HL-60 (cell line): ENCODE results near the gene DSG4.

Experiments used
- DNase-seq, 2 experiments: peaks; one replicate each; pipeline ENCODE4 v3.0.0-alpha.2; 2010 to 2020; ENCODE audit warnings: low read depth in 1 of 2, low spot score in 1 of 2
- H3K27ac ChIP-seq: fragments of 250-450 bp; sonication (Bioruptor Pico); replicated peaks from 2 replicates; pipeline ENCODE4 v1.5.1; 2020; ENCODE audit warnings: mild to moderate bottlenecking, moderate library complexity
- H3K27me3 ChIP-seq: fragments of 250-450 bp; sonication (Bioruptor Pico); 2 replicates; pipeline ENCODE4 v1.5.1; 2021; ENCODE audit warnings: mild to moderate bottlenecking, moderate library complexity; ENCODE audit not compliant: insufficient read depth, poor library complexity, severe bottlenecking
- H3K4me3 ChIP-seq: replicated peaks from 2 replicates; pipeline ENCODE4 v1.5.1; 2011; ENCODE audit warnings: mild to moderate bottlenecking, control low read depth, low read length; ENCODE audit not compliant: insufficient read depth
- GABPA ChIP-seq: IDR thresholded peaks from 2 replicates; pipeline ENCODE4 v1.6.1; 2012; ENCODE audit warnings: low read depth
- POLR2AphosphoS5 ChIP-seq: IDR thresholded peaks from 2 replicates; pipeline ENCODE4 v1.6.1; 2012; ENCODE audit warnings: low read depth
- SPI1 ChIP-seq: IDR thresholded peaks from 2 replicates; pipeline ENCODE4 v1.6.1; 2012; ENCODE audit warnings: low read depth, mild to moderate bottlenecking, borderline replicate concordance
- TF ChIP-seq, protein P1 (sequence below): IDR thresholded peaks from 2 replicates; pipeline ENCODE4 v1.6.1; 2012; ENCODE audit warnings: low read depth; ENCODE audit not compliant: insufficient replicate concordance
- TF ChIP-seq, protein P2 (sequence below): IDR thresholded peaks from one replicate; pipeline ENCODE4 v1.5.1; 2011; ENCODE audit warnings: low read length, control low read depth, inconsistent platforms; ENCODE audit not compliant: insufficient read depth

Gene DSG4

DNA sequence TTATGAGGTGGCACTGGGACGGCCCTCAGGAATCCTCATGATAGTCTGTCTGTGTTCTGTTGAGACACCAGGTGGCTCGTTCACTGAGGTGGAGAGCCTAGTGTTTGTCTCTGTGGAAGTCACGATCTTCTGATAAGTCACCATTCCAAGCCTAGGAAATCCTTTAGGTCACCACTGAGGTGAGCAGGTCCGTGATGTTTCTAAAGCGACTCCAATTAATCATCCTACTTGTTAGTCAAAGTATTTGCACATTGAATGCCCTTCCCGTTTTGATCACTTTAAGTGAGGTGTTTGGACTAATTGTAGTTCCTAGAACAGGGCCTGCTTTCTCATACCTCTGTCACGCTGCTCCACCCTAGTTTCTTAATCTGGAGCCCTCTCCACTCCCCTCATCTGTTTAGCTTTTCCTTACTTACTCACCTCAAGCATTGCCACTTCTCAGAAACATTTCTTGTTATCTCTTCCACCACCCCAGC, 42.9 kb downstream of the DSG4 start:
- DNase-seq: no peak
- TF ChIP-seq, protein P1, sequence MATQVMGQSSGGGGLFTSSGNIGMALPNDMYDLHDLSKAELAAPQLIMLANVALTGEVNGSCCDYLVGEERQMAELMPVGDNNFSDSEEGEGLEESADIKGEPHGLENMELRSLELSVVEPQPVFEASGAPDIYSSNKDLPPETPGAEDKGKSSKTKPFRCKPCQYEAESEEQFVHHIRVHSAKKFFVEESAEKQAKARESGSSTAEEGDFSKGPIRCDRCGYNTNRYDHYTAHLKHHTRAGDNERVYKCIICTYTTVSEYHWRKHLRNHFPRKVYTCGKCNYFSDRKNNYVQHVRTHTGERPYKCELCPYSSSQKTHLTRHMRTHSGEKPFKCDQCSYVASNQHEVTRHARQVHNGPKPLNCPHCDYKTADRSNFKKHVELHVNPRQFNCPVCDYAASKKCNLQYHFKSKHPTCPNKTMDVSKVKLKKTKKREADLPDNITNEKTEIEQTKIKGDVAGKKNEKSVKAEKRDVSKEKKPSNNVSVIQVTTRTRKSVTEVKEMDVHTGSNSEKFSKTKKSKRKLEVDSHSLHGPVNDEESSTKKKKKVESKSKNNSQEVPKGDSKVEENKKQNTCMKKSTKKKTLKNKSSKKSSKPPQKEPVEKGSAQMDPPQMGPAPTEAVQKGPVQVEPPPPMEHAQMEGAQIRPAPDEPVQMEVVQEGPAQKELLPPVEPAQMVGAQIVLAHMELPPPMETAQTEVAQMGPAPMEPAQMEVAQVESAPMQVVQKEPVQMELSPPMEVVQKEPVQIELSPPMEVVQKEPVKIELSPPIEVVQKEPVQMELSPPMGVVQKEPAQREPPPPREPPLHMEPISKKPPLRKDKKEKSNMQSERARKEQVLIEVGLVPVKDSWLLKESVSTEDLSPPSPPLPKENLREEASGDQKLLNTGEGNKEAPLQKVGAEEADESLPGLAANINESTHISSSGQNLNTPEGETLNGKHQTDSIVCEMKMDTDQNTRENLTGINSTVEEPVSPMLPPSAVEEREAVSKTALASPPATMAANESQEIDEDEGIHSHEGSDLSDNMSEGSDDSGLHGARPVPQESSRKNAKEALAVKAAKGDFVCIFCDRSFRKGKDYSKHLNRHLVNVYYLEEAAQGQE: no peak
- TF ChIP-seq POLR2AphosphoS5: no peak
- no peak for TF ChIP-seq SPI1
- TF ChIP-seq GABPA: no peak
- TF ChIP-seq, protein P2, sequence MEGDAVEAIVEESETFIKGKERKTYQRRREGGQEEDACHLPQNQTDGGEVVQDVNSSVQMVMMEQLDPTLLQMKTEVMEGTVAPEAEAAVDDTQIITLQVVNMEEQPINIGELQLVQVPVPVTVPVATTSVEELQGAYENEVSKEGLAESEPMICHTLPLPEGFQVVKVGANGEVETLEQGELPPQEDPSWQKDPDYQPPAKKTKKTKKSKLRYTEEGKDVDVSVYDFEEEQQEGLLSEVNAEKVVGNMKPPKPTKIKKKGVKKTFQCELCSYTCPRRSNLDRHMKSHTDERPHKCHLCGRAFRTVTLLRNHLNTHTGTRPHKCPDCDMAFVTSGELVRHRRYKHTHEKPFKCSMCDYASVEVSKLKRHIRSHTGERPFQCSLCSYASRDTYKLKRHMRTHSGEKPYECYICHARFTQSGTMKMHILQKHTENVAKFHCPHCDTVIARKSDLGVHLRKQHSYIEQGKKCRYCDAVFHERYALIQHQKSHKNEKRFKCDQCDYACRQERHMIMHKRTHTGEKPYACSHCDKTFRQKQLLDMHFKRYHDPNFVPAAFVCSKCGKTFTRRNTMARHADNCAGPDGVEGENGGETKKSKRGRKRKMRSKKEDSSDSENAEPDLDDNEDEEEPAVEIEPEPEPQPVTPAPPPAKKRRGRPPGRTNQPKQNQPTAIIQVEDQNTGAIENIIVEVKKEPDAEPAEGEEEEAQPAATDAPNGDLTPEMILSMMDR: no peak
- H3K27me3 ChIP-seq: no peaks in the 10 kb centered on the region
- H3K4me3 ChIP-seq: no peak overlapping the region
- no peak overlapping the region for H3K27ac ChIP-seq

DNA sequence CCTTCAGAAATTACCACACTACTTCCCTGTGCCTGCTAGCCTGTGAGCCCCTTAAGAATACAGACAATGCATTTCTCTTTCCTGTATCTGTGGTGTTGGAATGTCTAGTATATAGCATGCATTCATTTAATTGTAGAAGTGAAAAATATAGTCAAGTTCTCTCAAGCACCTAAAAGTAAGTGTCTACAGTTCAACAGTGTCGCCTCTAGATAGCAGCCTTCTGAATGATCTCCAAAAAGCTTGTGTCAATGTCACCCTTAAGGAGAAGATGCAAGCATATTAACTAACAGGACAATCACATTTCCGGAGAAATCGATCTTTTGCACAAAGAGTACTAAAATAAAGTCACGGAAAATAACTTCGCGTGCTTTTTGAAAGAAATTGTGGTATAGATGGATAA, 43.5 kb downstream of the DSG4 start:
- no peak for TF ChIP-seq GABPA
- TF ChIP-seq, protein P2: no peak
- TF ChIP-seq, protein P1: no peak
- TF ChIP-seq POLR2AphosphoS5: no peak
- TF ChIP-seq SPI1: no peak

DNA sequence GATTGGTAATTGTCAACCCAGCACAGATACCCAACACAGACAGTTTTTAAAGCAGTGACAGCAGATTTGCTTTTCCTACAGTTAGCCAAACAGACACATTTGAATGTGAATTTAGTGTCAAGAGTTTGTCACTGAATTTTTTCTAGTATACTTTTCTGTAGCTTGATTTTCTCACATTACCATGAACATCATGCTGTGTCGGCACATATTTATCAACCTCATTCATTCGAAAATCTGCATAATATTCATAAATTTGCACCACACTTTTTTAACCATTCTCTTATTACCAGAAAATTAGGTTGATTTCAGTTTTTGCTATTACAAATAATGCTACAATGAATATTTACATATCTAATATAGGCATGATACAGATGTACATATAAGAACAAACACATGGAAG, 43.9 kb downstream of the DSG4 start:
- H3K27me3 ChIP-seq: no peaks in the 10 kb centered on the region
- TF ChIP-seq, protein P2: no peak
- TF ChIP-seq POLR2AphosphoS5: no peak
- TF ChIP-seq SPI1: no peak
- no peak for TF ChIP-seq GABPA
- TF ChIP-seq, protein P1: no peak
- no peak for DNase-seq
- H3K27ac ChIP-seq: no peak overlapping the region
- no peak overlapping the region for H3K4me3 ChIP-seq

More for the DNA sequence above, 43.5 kb downstream of the DSG4 start:
- DNase-seq: no peak
- Histone ChIP-seq H3K4me3 (no peak overlapping the region), H3K27me3 (no peaks in the 10 kb centered on the region), H3K27ac (no peak overlapping the region)
